Testis (tissue), 2 donors: ENCODE results near the gene PIP5K1A.

ENCODE experiments used
- POLR2A ChIP-seq: fragments of 450-650 bp; IDR thresholded peaks from one replicate; pipeline ENCODE4 v1.6.1; 2017; ENCODE audit warnings: antibody characterized with exemption, mild to moderate bottlenecking, moderate library complexity
- TF ChIP-seq, protein P1 (sequence below), 3 experiments: fragments of 450-650 bp in 2 of 3; fragments of 200-600 bp in 1 of 3; sonication (generic) in 1 of 3; IDR thresholded peaks; one replicate each; pipeline ENCODE4 v1.5.1; 2016 to 2019; ENCODE audit warnings: antibody characterized with exemption in 3 of 3, mild to moderate bottlenecking in 2 of 3, moderate library complexity in 1 of 3

DNA sequence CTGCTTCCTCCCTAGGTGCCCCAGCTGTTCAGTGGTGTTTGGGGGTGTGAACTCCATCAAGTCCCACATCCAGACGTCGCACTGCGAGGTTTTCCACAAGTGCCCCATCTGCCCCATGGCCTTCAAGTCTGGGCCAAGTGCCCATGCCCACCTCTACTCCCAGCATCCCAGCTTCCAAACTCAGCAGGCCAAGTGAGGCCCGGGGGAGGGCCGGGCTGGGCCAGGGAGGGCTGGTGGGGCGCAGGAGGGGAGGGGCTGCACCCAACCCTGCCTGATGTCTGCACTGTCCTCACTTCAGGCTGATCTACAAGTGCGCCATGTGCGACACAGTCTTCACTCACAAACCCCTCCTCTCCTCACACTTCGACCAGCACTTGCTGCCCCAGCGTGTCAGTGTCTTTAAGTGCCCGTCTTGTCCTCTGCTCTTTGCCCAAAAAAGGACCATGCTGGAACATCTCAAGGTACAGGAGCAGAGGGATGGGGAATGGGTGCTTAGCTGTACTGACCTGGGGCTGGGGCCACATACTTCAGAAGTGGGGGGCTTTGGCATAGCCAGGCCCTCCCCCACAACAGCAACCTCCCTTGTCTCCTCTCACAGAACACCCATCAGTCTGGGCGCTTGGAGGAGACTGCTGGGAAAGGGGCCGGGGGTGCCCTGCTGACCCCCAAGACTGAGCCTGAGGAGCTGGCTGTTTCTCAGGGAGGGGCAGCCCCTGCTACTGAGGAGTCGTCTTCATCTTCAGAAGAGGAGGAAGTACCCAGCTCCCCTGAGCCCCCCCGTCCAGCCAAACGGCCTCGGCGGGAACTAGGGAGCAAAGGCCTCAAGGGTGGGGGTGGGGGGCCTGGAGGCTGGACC, 91.0 kb downstream of the PIP5K1A start:
- no peak for TF ChIP-seq POLR2A
- TF ChIP-seq, protein P1, sequence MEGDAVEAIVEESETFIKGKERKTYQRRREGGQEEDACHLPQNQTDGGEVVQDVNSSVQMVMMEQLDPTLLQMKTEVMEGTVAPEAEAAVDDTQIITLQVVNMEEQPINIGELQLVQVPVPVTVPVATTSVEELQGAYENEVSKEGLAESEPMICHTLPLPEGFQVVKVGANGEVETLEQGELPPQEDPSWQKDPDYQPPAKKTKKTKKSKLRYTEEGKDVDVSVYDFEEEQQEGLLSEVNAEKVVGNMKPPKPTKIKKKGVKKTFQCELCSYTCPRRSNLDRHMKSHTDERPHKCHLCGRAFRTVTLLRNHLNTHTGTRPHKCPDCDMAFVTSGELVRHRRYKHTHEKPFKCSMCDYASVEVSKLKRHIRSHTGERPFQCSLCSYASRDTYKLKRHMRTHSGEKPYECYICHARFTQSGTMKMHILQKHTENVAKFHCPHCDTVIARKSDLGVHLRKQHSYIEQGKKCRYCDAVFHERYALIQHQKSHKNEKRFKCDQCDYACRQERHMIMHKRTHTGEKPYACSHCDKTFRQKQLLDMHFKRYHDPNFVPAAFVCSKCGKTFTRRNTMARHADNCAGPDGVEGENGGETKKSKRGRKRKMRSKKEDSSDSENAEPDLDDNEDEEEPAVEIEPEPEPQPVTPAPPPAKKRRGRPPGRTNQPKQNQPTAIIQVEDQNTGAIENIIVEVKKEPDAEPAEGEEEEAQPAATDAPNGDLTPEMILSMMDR (IDR thresholded peaks at IDR 0.05), result no peak
